A549 (cell line): ENCODE results near the gene ZNF398. TPM values are rescaled to one million over a fixed set of nuclear protein-coding genes. Genes with fewer than 3 reads are reported as not detected.

Source experiments
- ATAC-seq, 2 experiments: fragments of 200-7000 bp in 1 of 2; fragments of >200 bp in 1 of 2; cut with Nextera tagmentation in 1 of 2; cut with Tn5 transposase in 1 of 2; 3 replicates each; pipeline versions ENCODE4 v1.8.0 to v1.9.1; 2018 to 2020; ENCODE audit warnings: mild to moderate bottlenecking in 1 of 2, moderate library complexity in 1 of 2
- CTCF ChIA-PET: fragments of 300-600 bp; sonication (Branson Sonifier 250); formaldehyde crosslinking; extraction: SDS; loops from one replicate; lab custom pipeline; 2021; ENCODE audit warnings: antibody characterized with exemption, inconsistent platforms; lab: Yijun Ruan, JAX
- POLR2A ChIA-PET: fragments of 350-600 bp; formaldehyde crosslinking; extraction: SDS; loops from one replicate; lab custom pipeline; 2021; ENCODE audit warnings: antibody characterized with exemption, inconsistent platforms; lab: Yijun Ruan, JAX
- DNase-seq, 2 experiments: peaks; one replicate each; pipeline versions ENCODE4 v3.0.0 to v3.0.0-alpha.2; 2011 to 2016; ENCODE audit warnings: low read depth in 1 of 2, low spot score in 1 of 2
- FAIRE-seq: peaks from 2 replicates; lab custom pipeline; 2011; peaks lifted over from hg19 to GRCh38; lab: Jason Lieb, UNC
- H3K27ac ChIP-seq, 2 experiments: fragments of >200 bp; sonication (Bioruptor Twin); formaldehyde crosslinking; 3 replicates each; pipeline ENCODE4 v1.5.1; 2016 to 2017
- H3K4me1 ChIP-seq: fragments of >200 bp; sonication (Bioruptor Twin); formaldehyde crosslinking; 3 replicates; pipeline ENCODE4 v1.6.1; 2016
- H3K4me2 ChIP-seq: fragments of >200 bp; sonication (Bioruptor Twin); formaldehyde crosslinking; 3 replicates; pipeline ENCODE4 v1.6.1; 2016
- H3K4me3 ChIP-seq: fragments of >200 bp; sonication (Bioruptor Twin); formaldehyde crosslinking; 3 replicates; pipeline ENCODE4 v1.5.1; 2016
- H3K9me3 ChIP-seq: fragments of >200 bp; sonication (Bioruptor Twin); formaldehyde crosslinking; 3 replicates; pipeline ENCODE4 v1.6.1; 2016
- CBX8 ChIP-seq: fragments of 200-600 bp; sonication (generic); IDR thresholded peaks from 2 replicates; pipeline ENCODE4 v1.6.1; 2016
- CHD2 ChIP-seq: fragments of 150-350 bp; IDR thresholded peaks from 2 replicates; pipeline ENCODE4 v1.6.1; 2014; ENCODE audit warnings: low read length; ENCODE audit not compliant: partially characterized antibody
- EHMT2 ChIP-seq: fragments of 200-600 bp; sonication (generic); IDR thresholded peaks from 2 replicates; pipeline ENCODE4 v1.6.1; 2016; ENCODE audit warnings: antibody characterized with exemption, low read depth, mild to moderate bottlenecking, moderate library complexity
- ESRRA ChIP-seq: fragments of 150-350 bp; IDR thresholded peaks from 2 replicates; pipeline ENCODE4 v1.6.1; 2014; ENCODE audit warnings: mild to moderate bottlenecking, low read length, borderline replicate concordance
- GATA3 ChIP-seq: IDR thresholded peaks from 2 replicates; pipeline ENCODE4 v1.6.1; 2012; ENCODE audit warnings: borderline replicate concordance
- HDAC2 ChIP-seq: fragments of 200-600 bp; sonication (generic); IDR thresholded peaks from 2 replicates; pipeline ENCODE4 v1.6.1; 2016
- HOXB5 ChIP-seq: fragments of 250-450 bp; sonication (Bioruptor Pico); IDR thresholded peaks from 2 replicates; pipeline ENCODE4 v1.5.0; 2020; ENCODE audit warnings: mild to moderate bottlenecking, moderate library complexity
- JUN ChIP-seq, 2 experiments: fragments of >200 bp; sonication (Bioruptor Twin); formaldehyde crosslinking; IDR thresholded peaks; 2 replicates in 1 of 2; 3 replicates in 1 of 2; pipeline ENCODE4 v1.6.1; 2016 to 2017
- KDM5A ChIP-seq: fragments of 200-600 bp; sonication (generic); IDR thresholded peaks from 2 replicates; pipeline ENCODE4 v1.6.1; 2016; ENCODE audit warnings: antibody characterized with exemption, mild to moderate bottlenecking
- MAFK ChIP-seq: fragments of 450-650 bp; IDR thresholded peaks from 2 replicates; pipeline ENCODE4 v1.6.1; 2014; ENCODE audit not compliant: partially characterized antibody
- MYC ChIP-seq: IDR thresholded peaks from 2 replicates; pipeline ENCODE4 v1.6.1; 2012; ENCODE audit warnings: mild to moderate bottlenecking, inconsistent platforms, low read length, improper control_type of control experiment, borderline replicate concordance
- PHF8 ChIP-seq: fragments of 200-600 bp; sonication (generic); IDR thresholded peaks from 2 replicates; pipeline ENCODE4 v1.6.1; 2016; ENCODE audit warnings: low read depth, mild to moderate bottlenecking, antibody characterized with exemption, moderate library complexity, borderline replicate concordance
- POLR2A ChIP-seq: IDR thresholded peaks from 2 replicates; pipeline ENCODE4 v1.6.1; 2012; ENCODE audit warnings: mild to moderate bottlenecking, low read length
- RARB ChIP-seq: fragments of 250-450 bp; sonication (Bioruptor Pico); IDR thresholded peaks from 2 replicates; pipeline ENCODE4 v1.8.0; 2021; ENCODE audit warnings: mild to moderate bottlenecking, moderate library complexity
- SREBF2 ChIP-seq: fragments of 450-650 bp; IDR thresholded peaks from 2 replicates; pipeline ENCODE4 v1.6.1; 2014; ENCODE audit warnings: mild to moderate bottlenecking, moderate library complexity
- TFCP2L1 ChIP-seq: fragments of 250-450 bp; sonication (Bioruptor Pico); IDR thresholded peaks from 2 replicates; pipeline ENCODE4 v1.5.0; 2021; ENCODE audit warnings: mild to moderate bottlenecking
- TP53 ChIP-seq: fragments of 250-450 bp; sonication (Bioruptor Pico); IDR thresholded peaks from 2 replicates; pipeline ENCODE4 v1.5.0; 2021; ENCODE audit warnings: mild to moderate bottlenecking, moderate library complexity
- ZFP36 ChIP-seq: fragments of 450-650 bp; IDR thresholded peaks from 2 replicates; pipeline ENCODE4 v1.6.1; 2014; ENCODE audit warnings: borderline replicate concordance; ENCODE audit not compliant: partially characterized antibody
- ZNF302 ChIP-seq: fragments of 250-450 bp; sonication (Bioruptor Pico); IDR thresholded peaks from 2 replicates; pipeline ENCODE4 v1.9.0; 2021; ENCODE audit warnings: inconsistent platforms, mild to moderate bottlenecking, moderate library complexity
- WGBS: methylation state at CpG from one replicate; pipeline ENCODE4 v1.1.6; 2017; ENCODE audit errors: missing lambda C conversion rate; 5-methylcytosine and 5-hydroxymethylcytosine counted together
- polyA plus RNA-seq, 4 experiments: library from polyadenylated mRNA; depleted of rRNA in 3 of 4; stranded (reverse); fragments of >200 nt; fragmentation: RNase III in 1 of 4; extraction: RNeasy Plus Mini Kit Qiagen cat#74134 plus additional on column Dnase treatment in 1 of 4; gene quantifications; 2 replicates in 3 of 4; 3 replicates in 1 of 4; pipeline ENCODE4 v1.2.3, GENCODE V29; 2011 to 2017
- small RNA-seq, 6 experiments: library from RNA; depleted of rRNA; stranded (forward); fragments of <200 nt; gene quantifications; one replicate each; pipeline ENCODE3, GENCODE V24; 2012
- TF ChIP-seq, protein P1 (sequence below): fragments of >200 bp; sonication (Bioruptor Twin); formaldehyde crosslinking; IDR thresholded peaks from 3 replicates; pipeline ENCODE4 v1.6.1; 2016
- TF ChIP-seq, protein P2 (sequence below): fragments of 150-350 bp; IDR thresholded peaks from 2 replicates; pipeline ENCODE4 v1.6.1; 2014; ENCODE audit warnings: low read depth, mild to moderate bottlenecking, low read length
- TF ChIP-seq, protein P3 (sequence below): fragments of 450-650 bp; IDR thresholded peaks from 2 replicates; pipeline ENCODE4 v1.6.1; 2014; ENCODE audit warnings: antibody characterized with exemption

ZNF398 gene
- polyA plus RNA-seq, 2 of the 4 experiments (the other 2 are of a cell fraction) = 6.6 to 8.1 TPM

DNA sequence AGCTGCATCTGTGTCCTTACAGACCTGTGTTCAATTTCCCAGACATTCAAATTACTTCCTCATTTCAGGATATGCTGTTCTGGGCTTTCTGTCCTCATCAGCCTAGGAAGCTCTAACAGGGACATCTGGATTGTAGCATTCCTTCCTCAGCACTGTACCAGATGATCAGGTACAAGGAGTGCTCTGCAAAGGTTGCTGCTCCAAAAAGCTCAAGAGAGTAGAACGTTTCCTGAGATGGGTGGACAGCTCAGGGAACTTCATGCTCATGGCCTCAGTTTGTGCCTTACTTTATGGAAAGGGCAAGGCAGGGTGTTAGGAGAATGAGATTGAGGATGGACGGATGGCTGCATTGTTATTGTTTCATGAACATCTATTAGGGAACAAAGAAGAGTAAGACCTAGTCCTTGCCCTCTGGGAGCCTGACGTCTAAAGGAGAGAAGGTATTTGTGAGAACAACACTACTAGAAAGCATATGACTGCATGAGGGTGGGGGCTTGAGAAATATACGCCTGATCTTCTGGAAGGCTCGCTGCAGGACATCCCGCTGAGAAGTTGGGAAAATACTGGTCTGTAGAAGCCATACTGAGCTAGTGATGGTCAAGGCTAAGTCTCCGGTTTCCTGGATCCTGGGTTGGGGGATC is 81.7 kb downstream of the ZNF398 start:
- Histone ChIP-seq H3K4me1 (peaks cover 9% of the 10 kb centered on the region), H3K4me3 (no peak overlapping the region), H3K27ac (no peak overlapping the region), H3K9me3 (no peaks in the 10 kb centered on the region), H3K4me2 (no peak overlapping the region)
- DNase-seq (no peak), FAIRE-seq (no peak), ATAC-seq (peak; percentile 16 to 35; a peak in 3 of 6 replicates)
- WGBS = 59% methylated on average over 7 of the region's 7 CpGs
- ChIA-PET POLR2A (interaction anchor here (1.0 to 1.2 kb wide), 2 partner anchors 11 to 34 kb away, joined by 3 read pairs; partner anchors contain the start of gene ZNF282), CTCF (interaction anchor here (0.6 to 2.3 kb wide), 5 partner anchors 10 to 82 kb away, joined by 3 to 11 read pairs (median 3); partner anchors contain the start of genes ZNF282 and ZNF398)
- no peak for TF ChIP-seq ESRRA
- TF ChIP-seq HDAC2 = no peak
- no peak for TF ChIP-seq POLR2A
- TF ChIP-seq MAFK = no peak
- TF ChIP-seq RARB (CRISPR knock-in tag) = no peak

DNA sequence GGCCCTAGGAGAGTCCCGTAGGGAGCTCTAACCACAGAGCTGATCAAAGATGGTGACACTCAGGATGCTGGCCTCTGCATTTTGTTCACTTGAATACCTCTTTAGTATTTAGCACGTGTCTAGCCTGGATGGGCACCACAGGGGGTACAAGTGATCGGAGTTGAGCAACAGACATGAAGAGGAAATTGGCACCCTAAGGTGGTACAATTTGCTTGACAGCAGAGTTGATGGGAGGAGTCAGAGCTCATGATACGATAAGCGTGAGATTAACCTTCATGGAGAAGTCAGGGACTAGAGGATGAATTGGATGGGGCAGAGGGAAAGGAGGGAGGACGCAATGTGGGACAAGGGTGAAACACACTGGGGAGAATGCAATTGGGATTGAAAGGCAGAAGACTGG is 82.3 kb downstream of the ZNF398 start:
- ATAC-seq (peak; percentile 8 to 18; a peak in 3 of 6 replicates), DNase-seq (no peak), FAIRE-seq (no peak)
- ChIA-PET POLR2A (interaction anchor here (0.6 to 1.2 kb wide), 3 partner anchors 11 to 83 kb away, joined by 3 read pairs; partner anchors contain the start of gene ZNF282), CTCF (interaction anchor here (1.2 to 2.3 kb wide), 4 partner anchors 32 to 82 kb away, joined by 3 to 11 read pairs (median 4); partner anchors contain the start of genes ZNF282, ZNF398 and ZNF783)
- TF ChIP-seq PHF8 (no peak), MAFK (no peak), CHD2 (no peak), CBX8 (no peak), JUN (IDR thresholded peaks at IDR 0.05) (no peak), GATA3 (no peak), TP53 (CRISPR knock-in tag) (no peak), EHMT2 (no peak), POLR2A (no peak), SREBF2 (no peak), KDM5A (no peak)
- TF ChIP-seq, protein P1, sequence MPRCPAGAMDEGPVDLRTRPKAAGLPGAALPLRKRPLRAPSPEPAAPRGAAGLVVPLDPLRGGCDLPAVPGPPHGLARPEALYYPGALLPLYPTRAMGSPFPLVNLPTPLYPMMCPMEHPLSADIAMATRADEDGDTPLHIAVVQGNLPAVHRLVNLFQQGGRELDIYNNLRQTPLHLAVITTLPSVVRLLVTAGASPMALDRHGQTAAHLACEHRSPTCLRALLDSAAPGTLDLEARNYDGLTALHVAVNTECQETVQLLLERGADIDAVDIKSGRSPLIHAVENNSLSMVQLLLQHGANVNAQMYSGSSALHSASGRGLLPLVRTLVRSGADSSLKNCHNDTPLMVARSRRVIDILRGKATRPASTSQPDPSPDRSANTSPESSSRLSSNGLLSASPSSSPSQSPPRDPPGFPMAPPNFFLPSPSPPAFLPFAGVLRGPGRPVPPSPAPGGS = no peak
- TF ChIP-seq, protein P2, sequence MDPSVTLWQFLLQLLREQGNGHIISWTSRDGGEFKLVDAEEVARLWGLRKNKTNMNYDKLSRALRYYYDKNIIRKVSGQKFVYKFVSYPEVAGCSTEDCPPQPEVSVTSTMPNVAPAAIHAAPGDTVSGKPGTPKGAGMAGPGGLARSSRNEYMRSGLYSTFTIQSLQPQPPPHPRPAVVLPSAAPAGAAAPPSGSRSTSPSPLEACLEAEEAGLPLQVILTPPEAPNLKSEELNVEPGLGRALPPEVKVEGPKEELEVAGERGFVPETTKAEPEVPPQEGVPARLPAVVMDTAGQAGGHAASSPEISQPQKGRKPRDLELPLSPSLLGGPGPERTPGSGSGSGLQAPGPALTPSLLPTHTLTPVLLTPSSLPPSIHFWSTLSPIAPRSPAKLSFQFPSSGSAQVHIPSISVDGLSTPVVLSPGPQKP = no peak
- peaks cover 9% of the 10 kb centered on the region for H3K4me1 ChIP-seq
- H3K4me2 ChIP-seq = no peak overlapping the region
- WGBS = 82% methylated on average over 6 of the region's 6 CpGs
- no peak overlapping the region for H3K27ac ChIP-seq
- H3K9me3 ChIP-seq = no peaks in the 10 kb centered on the region
- no peak overlapping the region for H3K4me3 ChIP-seq

DNA sequence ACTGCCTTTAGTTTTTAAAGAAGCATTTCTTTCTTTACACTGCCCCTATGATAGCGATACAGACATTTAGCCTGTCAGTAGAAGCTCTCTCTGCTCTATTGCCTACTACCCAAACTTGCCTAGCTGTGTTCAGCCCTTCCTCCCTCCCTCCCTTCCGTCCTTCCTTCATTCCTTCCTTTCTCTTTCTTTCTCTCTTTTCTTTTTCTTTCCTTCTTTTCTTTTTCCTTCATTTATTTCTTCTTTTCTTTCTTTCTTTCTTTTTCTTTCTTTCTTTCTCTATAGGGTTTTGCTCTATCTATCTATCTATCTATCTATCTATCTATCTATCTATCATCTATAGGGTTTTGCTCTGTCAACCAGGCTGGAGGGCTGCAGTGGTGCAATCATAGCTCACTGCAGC is 85.1 kb downstream of the ZNF398 start:
- Histone ChIP-seq H3K27ac (peak overlapping the region in 1 of 2 experiments; percentile 77; a peak in 1 of 6 replicates), H3K4me3 (no peak overlapping the region), H3K4me2 (no peak overlapping the region), H3K9me3 (no peaks in the 10 kb centered on the region), H3K4me1 (peaks cover 9% of the 10 kb centered on the region)
- TF ChIP-seq ZFP36 (no peak), MYC (no peak), ZNF302 (no peak), TP53 (CRISPR knock-in tag) (no peak), HOXB5 (CRISPR knock-in tag) (no peak), TFCP2L1 (CRISPR knock-in tag) (no peak)
- TF ChIP-seq, protein P3, sequence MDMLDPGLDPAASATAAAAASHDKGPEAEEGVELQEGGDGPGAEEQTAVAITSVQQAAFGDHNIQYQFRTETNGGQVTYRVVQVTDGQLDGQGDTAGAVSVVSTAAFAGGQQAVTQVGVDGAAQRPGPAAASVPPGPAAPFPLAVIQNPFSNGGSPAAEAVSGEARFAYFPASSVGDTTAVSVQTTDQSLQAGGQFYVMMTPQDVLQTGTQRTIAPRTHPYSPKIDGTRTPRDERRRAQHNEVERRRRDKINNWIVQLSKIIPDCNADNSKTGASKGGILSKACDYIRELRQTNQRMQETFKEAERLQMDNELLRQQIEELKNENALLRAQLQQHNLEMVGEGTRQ = no peak
- WGBS = 94% methylated on average over 2 of the region's 2 CpGs
- ATAC-seq (no peak), DNase-seq (no peak), FAIRE-seq (no peak)
- ChIA-PET CTCF (interaction anchor here (1.3 to 1.9 kb wide), 2 partner anchors 22 to 85 kb away, joined by 3 to 7 read pairs; partner anchors contain the start of gene ZNF398), POLR2A (interaction anchor here (0.7 to 2.4 kb wide), 2 partner anchors 37 to 189 kb away, joined by 4 to 7 read pairs; partner anchors contain the start of gene ZNF282)

Small RNAs within 50 kb of the gene (small RNA-seq; reads per million reads assigned to genes)
- gene AC004890.1 (0 reads per million in 6 experiments), gene RN7SL521P (0 to 0.12 (median 0) reads per million in 6 experiments)

Other genes starting within 250 kb of the ZNF398 start
- gene PDIA4, start 118.9 kb upstream of the ZNF398 start, polyA plus RNA-seq (2011; rRNA removed) = 186 and 214 TPM in 2 replicates
- 161 to 175 TPM (median 174 TPM) in 3 replicates for gene PDIA4, start 118.9 kb upstream of the ZNF398 start, polyA plus RNA-seq (2017; fragmentation: RNase III; extraction: RNeasy Plus Mini Kit Qiagen cat#74134 plus additional on column Dnase treatment)
- gene ZNF786, start 56.7 kb upstream of the ZNF398 start, polyA plus RNA-seq (2011; rRNA removed) = 4.6 and 4.7 TPM in 2 replicates
- 4.6 to 5.0 TPM (median 4.9 TPM) in 3 replicates for gene ZNF786, start 56.7 kb upstream of the ZNF398 start, polyA plus RNA-seq (2017; fragmentation: RNase III; extraction: RNeasy Plus Mini Kit Qiagen cat#74134 plus additional on column Dnase treatment)
- 0.80 and 1.0 TPM in 2 replicates for gene ZNF425, start 21.1 kb upstream of the ZNF398 start, polyA plus RNA-seq (2011; rRNA removed)
- 1.6 to 2.2 TPM (median 1.6 TPM) in 3 replicates for gene ZNF425, start 21.1 kb upstream of the ZNF398 start, polyA plus RNA-seq (2017; fragmentation: RNase III; extraction: RNeasy Plus Mini Kit Qiagen cat#74134 plus additional on column Dnase treatment)
- gene ZNF282, start 48.1 kb downstream of the ZNF398 start, polyA plus RNA-seq (2011; rRNA removed) = 8.8 and 11.9 TPM in 2 replicates
- 15.1 to 18.4 TPM (median 16.7 TPM) in 3 replicates for gene ZNF282, start 48.1 kb downstream of the ZNF398 start, polyA plus RNA-seq (2017; fragmentation: RNase III; extraction: RNeasy Plus Mini Kit Qiagen cat#74134 plus additional on column Dnase treatment)
- 5.3 and 5.5 TPM in 2 replicates for gene ZNF212, start 92.2 kb downstream of the ZNF398 start, polyA plus RNA-seq (2011; rRNA removed)
- gene ZNF212, start 92.2 kb downstream of the ZNF398 start, polyA plus RNA-seq (2017; fragmentation: RNase III; extraction: RNeasy Plus Mini Kit Qiagen cat#74134 plus additional on column Dnase treatment) = 6.0 to 7.9 TPM (median 6.7 TPM) in 3 replicates
- gene ZNF783, start 114.7 kb downstream of the ZNF398 start, polyA plus RNA-seq (2011; rRNA removed) = 8.0 and 9.9 TPM in 2 replicates
- 6.6 to 10.1 TPM (median 7.4 TPM) in 3 replicates for gene ZNF783, start 114.7 kb downstream of the ZNF398 start, polyA plus RNA-seq (2017; fragmentation: RNase III; extraction: RNeasy Plus Mini Kit Qiagen cat#74134 plus additional on column Dnase treatment)